HG03103 (cell line): ENCODE data around the gene MYO5A.
"Not testable (repeated sequence)": the region's sequence is repeated elsewhere in the genome, so short reads cannot be mapped to it uniquely, and the experiment has no call there.

Source experiments
- ATAC-seq: cut with Tn5 transposase; IDR thresholded peaks from one replicate; pipeline ENCODE4 v1.9.1; 2021; ENCODE audit warnings: low read depth; ENCODE audit not compliant: unreplicated experiment

The MYO5A gene

GRCh38 chr15:52466134-52466701 lies 62.5 kb downstream of the MYO5A start:
- ATAC-seq, result peak; percentile 87

GRCh38 chr15:52464478-52464877 lies 64.2 kb downstream of the MYO5A start:
- peak; percentile 53 for ATAC-seq

- ATAC-seq, result no peak
Measured at GRCh38 chr15:52464040-52464439, 64.6 kb downstream of the MYO5A start.

- ATAC-seq, result no peak
Measured at GRCh38 chr15:52463638-52464037, 65.0 kb downstream of the MYO5A start.

- no peak for ATAC-seq
Measured at GRCh38 chr15:52462806-52463360, 65.8 kb downstream of the MYO5A start.

GRCh38 chr15:52459701-52460100 lies 69.0 kb downstream of the MYO5A start:
- ATAC-seq, result not testable (repeated sequence)

- not testable (repeated sequence) for ATAC-seq
Measured at GRCh38 chr15:52459265-52459664, 69.4 kb downstream of the MYO5A start.

GRCh38 chr15:52448011-52448890 lies 80.4 kb downstream of the MYO5A start:
- ATAC-seq, result no peak

GRCh38 chr15:52445954-52446353 lies 82.7 kb downstream of the MYO5A start:
- no peak for ATAC-seq

GRCh38 chr15:52445553-52445952 lies 83.1 kb downstream of the MYO5A start:
- ATAC-seq, result no peak

- not testable (repeated sequence) for ATAC-seq
Measured at GRCh38 chr15:52443205-52443604, 85.5 kb downstream of the MYO5A start.

- no peak for ATAC-seq
Measured at GRCh38 chr15:52441841-52442240, 86.8 kb downstream of the MYO5A start.

GRCh38 chr15:52440946-52441345 lies 87.7 kb downstream of the MYO5A start:
- no peak for ATAC-seq

GRCh38 chr15:52440414-52440813 lies 88.3 kb downstream of the MYO5A start:
- no peak for ATAC-seq

- ATAC-seq, result no peak
Measured at GRCh38 chr15:52439470-52439869, 89.2 kb downstream of the MYO5A start.

GRCh38 chr15:52439042-52439441 lies 89.6 kb downstream of the MYO5A start:
- not testable (repeated sequence) for ATAC-seq

GRCh38 chr15:52438047-52438446 lies 90.6 kb downstream of the MYO5A start:
- no peak for ATAC-seq

GRCh38 chr15:52437646-52438045 lies 91.0 kb downstream of the MYO5A start:
- no peak for ATAC-seq

- ATAC-seq, result no peak
Measured at GRCh38 chr15:52436981-52437380, 91.7 kb downstream of the MYO5A start.

GRCh38 chr15:52434885-52435284 lies 93.8 kb downstream of the MYO5A start:
- ATAC-seq, result no peak

- no peak for ATAC-seq
Measured at GRCh38 chr15:52428297-52428696, 100.4 kb downstream of the MYO5A start.

- ATAC-seq, result no peak
Measured at GRCh38 chr15:52427804-52428203, 100.9 kb downstream of the MYO5A start.
